ENCODE measurements around the gene CTDSPL.

The CTDSPL gene

GRCh38 chr3:37888421-37888820, 26.7 kb downstream of the CTDSPL start:
- H3K36me3 ChIP-seq (ENCODE audit: control insufficient read depth in 1 of 2, insufficient read depth in 2 of 2, low read depth in 1 of 2, low read length in 2 of 2): no peaks in the 10 kb centered on the region
- no peak overlapping the region for H3K18ac ChIP-seq (ENCODE audit: low read depth in 1 of 2, low read length in 2 of 2)
- peaks cover 8% of the 10 kb centered on the region for H3K4me1 ChIP-seq (ENCODE audit: control insufficient read depth, insufficient read depth, low read depth, low read length)
- H4K8ac ChIP-seq (ENCODE audit: low read length): no peak overlapping the region
- no peak overlapping the region for H3K14ac ChIP-seq (ENCODE audit: low read length in 2 of 2)
- H3K27me3 ChIP-seq (ENCODE audit: control insufficient read depth in 1 of 2, insufficient read depth in 1 of 2, low read length in 2 of 2): no peaks in the 10 kb centered on the region
- no peak overlapping the region for H2BK12ac ChIP-seq (ENCODE audit: low read length in 2 of 2)
- H2BK5ac ChIP-seq (ENCODE audit: low read depth, low read length, poor library complexity, severe bottlenecking): no peak overlapping the region
- no peak for DNase-seq
- peaks cover 35% of the 10 kb centered on the region for H3K79me1 ChIP-seq (replicated peaks; ENCODE audit: low read length, poor library complexity, severe bottlenecking)
- no peak overlapping the region for H2AFZ ChIP-seq (ENCODE audit: low read depth, low read length)
- no peak overlapping the region for H2BK15ac ChIP-seq (ENCODE audit: low read depth, poor library complexity, severe bottlenecking)
- no peak overlapping the region for H3K9ac ChIP-seq (ENCODE audit: low read length)
- no peak overlapping the region for H2BK120ac ChIP-seq (ENCODE audit: low read depth, low read length)
- H4K91ac ChIP-seq (ENCODE audit: low read length): no peak overlapping the region
- no peak overlapping the region for H3K4me2 ChIP-seq (ENCODE audit: low read length, poor library complexity, severe bottlenecking)
- no peak overlapping the region for H3K4ac ChIP-seq (ENCODE audit: low read depth in 1 of 2, low read length in 2 of 2)
- WGBS: 89% methylated on average over 1 of the region's 3 CpGs
- H3K27ac ChIP-seq (ENCODE audit: low read length, poor library complexity, severe bottlenecking): no peak overlapping the region
- H3K9me3 ChIP-seq (ENCODE audit: control insufficient read depth, low read length): no peaks in the 10 kb centered on the region
- H3K23ac ChIP-seq (ENCODE audit: low read length in 2 of 2): no peak overlapping the region
- no peak overlapping the region for H3K4me3 ChIP-seq (ENCODE audit: insufficient read depth in 1 of 2, low read depth in 1 of 2, low read length in 2 of 2)
- H2AK5ac ChIP-seq (ENCODE audit: low read length, severe bottlenecking): no peak overlapping the region

GRCh38 chr3:37890522-37890921, 28.8 kb downstream of the CTDSPL start:
- H3K18ac ChIP-seq (ENCODE audit: low read depth in 1 of 2, low read length in 2 of 2): peak overlapping the region in 1 of 2 experiments; percentile 28
- no peak overlapping the region for H3K23ac ChIP-seq (ENCODE audit: low read length in 2 of 2)
- H2BK15ac ChIP-seq (ENCODE audit: low read depth, poor library complexity, severe bottlenecking): no peak overlapping the region
- no peak overlapping the region for H2AK5ac ChIP-seq (ENCODE audit: low read length, severe bottlenecking)
- no peak overlapping the region for H4K91ac ChIP-seq (ENCODE audit: low read length)
- H3K9me3 ChIP-seq (ENCODE audit: control insufficient read depth, low read length): no peaks in the 10 kb centered on the region
- no peak overlapping the region for H3K9ac ChIP-seq (ENCODE audit: low read length)
- no peak overlapping the region for H3K4me2 ChIP-seq (ENCODE audit: low read length, poor library complexity, severe bottlenecking)
- no peak overlapping the region for H3K4me3 ChIP-seq (ENCODE audit: insufficient read depth in 1 of 2, low read depth in 1 of 2, low read length in 2 of 2)
- no peak overlapping the region for H2BK5ac ChIP-seq (ENCODE audit: low read depth, low read length, poor library complexity, severe bottlenecking)
- no peak overlapping the region for H2BK12ac ChIP-seq (ENCODE audit: low read length in 2 of 2)
- WGBS: 94% methylated on average over 5 of the region's 5 CpGs
- no peak overlapping the region for H4K8ac ChIP-seq (ENCODE audit: low read length)
- no peaks in the 10 kb centered on the region for H3K36me3 ChIP-seq (ENCODE audit: control insufficient read depth in 1 of 2, insufficient read depth in 2 of 2, low read depth in 1 of 2, low read length in 2 of 2)
- DNase-seq: no peak
- no peak overlapping the region for H2AFZ ChIP-seq (ENCODE audit: low read depth, low read length)
- H3K4ac ChIP-seq (ENCODE audit: low read depth in 1 of 2, low read length in 2 of 2): no peak overlapping the region
- no peak overlapping the region for H3K14ac ChIP-seq (ENCODE audit: low read length in 2 of 2)
- H3K27ac ChIP-seq (ENCODE audit: low read length, poor library complexity, severe bottlenecking): no peak overlapping the region
- H3K79me1 ChIP-seq (replicated peaks; ENCODE audit: low read length, poor library complexity, severe bottlenecking): peaks cover 33% of the 10 kb centered on the region
- no peaks in the 10 kb centered on the region for H3K27me3 ChIP-seq (ENCODE audit: control insufficient read depth in 1 of 2, insufficient read depth in 1 of 2, low read length in 2 of 2)
- H3K4me1 ChIP-seq (ENCODE audit: control insufficient read depth, insufficient read depth, low read depth, low read length): peaks cover 12% of the 10 kb centered on the region
- no peak overlapping the region for H2BK120ac ChIP-seq (ENCODE audit: low read depth, low read length)

- H2BK15ac ChIP-seq (ENCODE audit: low read depth, poor library complexity, severe bottlenecking): no peak overlapping the region
Measured at GRCh38 chr3:37891227-37891626, 29.5 kb downstream of the CTDSPL start.

GRCh38 chr3:37892927-37893600, 31.4 kb downstream of the CTDSPL start:
- Histone ChIP-seq H3K23ac (ENCODE audit: low read length in 2 of 2) (no peak overlapping the region), H2AFZ (ENCODE audit: low read depth, low read length) (no peak overlapping the region), H3K4me1 (ENCODE audit: control insufficient read depth, insufficient read depth, low read depth, low read length) (peaks cover 15% of the 10 kb centered on the region), H3K27me3 (ENCODE audit: control insufficient read depth in 1 of 2, insufficient read depth in 1 of 2, low read length in 2 of 2) (no peaks in the 10 kb centered on the region), H2BK12ac (ENCODE audit: low read length in 2 of 2) (no peak overlapping the region), H4K91ac (ENCODE audit: low read length) (no peak overlapping the region), H3K14ac (ENCODE audit: low read length in 2 of 2) (no peak overlapping the region), H3K9ac (ENCODE audit: low read length) (no peak overlapping the region), H2BK5ac (ENCODE audit: low read depth, low read length, poor library complexity, severe bottlenecking) (peak overlapping the region; percentile 57), H3K18ac (ENCODE audit: low read depth in 1 of 2, low read length in 2 of 2) (peak overlapping the region in 1 of 2 experiments; percentile 28), H3K36me3 (ENCODE audit: control insufficient read depth in 1 of 2, insufficient read depth in 2 of 2, low read depth in 1 of 2, low read length in 2 of 2) (no peaks in the 10 kb centered on the region), H4K8ac (ENCODE audit: low read length) (no peak overlapping the region), H3K27ac (ENCODE audit: low read length, poor library complexity, severe bottlenecking) (peak overlapping the region; percentile 74), H3K79me1 (replicated peaks; ENCODE audit: low read length, poor library complexity, severe bottlenecking) (peaks cover 35% of the 10 kb centered on the region), H2BK15ac (ENCODE audit: low read depth, poor library complexity, severe bottlenecking) (no peak overlapping the region), H2BK120ac (ENCODE audit: low read depth, low read length) (no peak overlapping the region), H3K4me2 (ENCODE audit: low read length, poor library complexity, severe bottlenecking) (peak overlapping the region; percentile 33), H3K4me3 (ENCODE audit: insufficient read depth in 1 of 2, low read depth in 1 of 2, low read length in 2 of 2) (no peak overlapping the region), H3K9me3 (ENCODE audit: control insufficient read depth, low read length) (no peaks in the 10 kb centered on the region), H2AK5ac (ENCODE audit: low read length, severe bottlenecking) (no peak overlapping the region), H3K4ac (ENCODE audit: low read depth in 1 of 2, low read length in 2 of 2) (no peak overlapping the region)
- 12% methylated on average over 2 of the region's 3 CpGs for WGBS
- DNase-seq: peak; percentile 82

More at GRCh38 chr3:37891227-37891626, 29.5 kb downstream of the CTDSPL start:
- Histone ChIP-seq H2AFZ (ENCODE audit: low read depth, low read length) (no peak overlapping the region), H3K4me2 (ENCODE audit: low read length, poor library complexity, severe bottlenecking) (no peak overlapping the region), H3K4me1 (ENCODE audit: control insufficient read depth, insufficient read depth, low read depth, low read length) (peaks cover 13% of the 10 kb centered on the region), H3K18ac (ENCODE audit: low read depth in 1 of 2, low read length in 2 of 2) (peak overlapping the region; percentile 11 to 74), H4K91ac (ENCODE audit: low read length) (no peak overlapping the region), H3K9me3 (ENCODE audit: control insufficient read depth, low read length) (no peaks in the 10 kb centered on the region), H3K4me3 (ENCODE audit: insufficient read depth in 1 of 2, low read depth in 1 of 2, low read length in 2 of 2) (no peak overlapping the region), H3K27ac (ENCODE audit: low read length, poor library complexity, severe bottlenecking) (no peak overlapping the region), H3K9ac (ENCODE audit: low read length) (no peak overlapping the region), H3K27me3 (ENCODE audit: control insufficient read depth in 1 of 2, insufficient read depth in 1 of 2, low read length in 2 of 2) (no peaks in the 10 kb centered on the region), H3K36me3 (ENCODE audit: control insufficient read depth in 1 of 2, insufficient read depth in 2 of 2, low read depth in 1 of 2, low read length in 2 of 2) (no peaks in the 10 kb centered on the region), H3K79me1 (replicated peaks; ENCODE audit: low read length, poor library complexity, severe bottlenecking) (peaks cover 35% of the 10 kb centered on the region), H3K23ac (ENCODE audit: low read length in 2 of 2) (peak overlapping the region in 1 of 2 experiments; percentile 98), H2AK5ac (ENCODE audit: low read length, severe bottlenecking) (peak overlapping the region; percentile 27), H2BK12ac (ENCODE audit: low read length in 2 of 2) (peak overlapping the region; percentile 80 to 83), H2BK120ac (ENCODE audit: low read depth, low read length) (no peak overlapping the region), H3K4ac (ENCODE audit: low read depth in 1 of 2, low read length in 2 of 2) (peak overlapping the region; percentile 9 to 64), H3K14ac (ENCODE audit: low read length in 2 of 2) (peak overlapping the region in 1 of 2 experiments; percentile 86), H2BK5ac (ENCODE audit: low read depth, low read length, poor library complexity, severe bottlenecking) (no peak overlapping the region), H4K8ac (ENCODE audit: low read length) (peak overlapping the region; percentile 45)
- no peak for DNase-seq
- 91% methylated on average over 2 of the region's 3 CpGs for WGBS
